GM10248 (cell line): Measurements from ENCODE around the gene ZNF789.
"Not testable (repeated sequence)": the region's sequence is repeated elsewhere in the genome, so short reads cannot be mapped to it uniquely, and the experiment has no call there.

Experiments
- CTCF ChIA-PET: fragments of 300-600 bp; sonication (Branson Sonifier 250); formaldehyde crosslinking; extraction: SDS; loops from one replicate; lab custom pipeline; 2021; ENCODE audit warnings: antibody characterized with exemption; lab: Yijun Ruan, JAX
- POLR2A ChIA-PET: fragments of 350-650 bp; sonication (Branson Sonifier 250); formaldehyde crosslinking; extraction: SDS; loops from one replicate; lab custom pipeline; 2020; ENCODE audit warnings: antibody characterized with exemption; lab: Yijun Ruan, JAX
- DNase-seq: peaks from one replicate; pipeline ENCODE4 v3.0.0; 2012; ENCODE audit errors: extremely low spot score
- TF ChIP-seq, protein P1 (sequence below): IDR thresholded peaks from 2 replicates; pipeline ENCODE4 v1.5.1; 2012; ENCODE audit warnings: mild to moderate bottlenecking, low read depth; ENCODE audit errors: extremely low read depth, missing control alignments, control extremely low read depth

Gene ZNF789

DNA sequence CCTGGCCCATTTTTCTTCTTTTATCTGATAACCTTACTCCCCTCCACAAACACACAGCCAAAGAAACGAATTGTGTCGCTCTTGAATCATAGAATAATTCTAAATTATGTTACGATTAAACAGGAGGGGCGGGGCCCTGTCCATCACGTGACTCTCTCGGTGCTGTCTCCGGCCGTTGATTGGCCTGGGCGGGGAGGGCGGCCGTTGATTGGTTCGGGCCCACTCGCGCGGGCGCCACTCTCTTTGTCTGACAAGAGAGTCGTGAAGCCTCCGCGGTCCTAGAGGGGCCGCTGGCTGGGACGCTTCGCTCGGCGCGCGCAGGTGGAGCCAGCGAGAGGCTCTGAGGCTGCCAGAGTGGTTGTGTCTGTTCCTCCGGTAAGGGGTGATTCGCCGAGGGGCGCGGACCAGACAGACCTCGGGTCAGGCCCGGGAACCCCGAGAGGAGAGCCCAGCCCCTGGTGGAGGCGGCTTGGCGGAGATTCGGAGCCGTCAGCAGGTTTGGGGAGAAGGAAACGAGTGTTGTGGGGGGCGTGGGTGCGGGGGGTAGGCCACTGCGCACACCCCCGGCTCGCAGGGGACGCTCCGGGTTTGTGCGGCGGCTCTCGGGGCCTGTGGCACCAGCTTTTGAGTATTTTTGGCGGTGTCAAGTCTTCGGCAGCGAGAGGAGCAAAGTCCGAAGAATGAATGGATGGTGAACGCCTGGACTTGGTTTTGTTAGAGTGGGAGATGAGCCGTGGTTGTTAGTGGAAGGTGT lies at the start of gene ZNF789:
Gene ZNF789 (plus strand): TSS at position 330 of the 754 bp plus-strand sequence. CDS start 3,567 bp downstream, outside the sequence.
- POLR2A ChIA-PET = no interaction called here
- CTCF ChIA-PET = no interaction called here
- TF ChIP-seq, protein P1, sequence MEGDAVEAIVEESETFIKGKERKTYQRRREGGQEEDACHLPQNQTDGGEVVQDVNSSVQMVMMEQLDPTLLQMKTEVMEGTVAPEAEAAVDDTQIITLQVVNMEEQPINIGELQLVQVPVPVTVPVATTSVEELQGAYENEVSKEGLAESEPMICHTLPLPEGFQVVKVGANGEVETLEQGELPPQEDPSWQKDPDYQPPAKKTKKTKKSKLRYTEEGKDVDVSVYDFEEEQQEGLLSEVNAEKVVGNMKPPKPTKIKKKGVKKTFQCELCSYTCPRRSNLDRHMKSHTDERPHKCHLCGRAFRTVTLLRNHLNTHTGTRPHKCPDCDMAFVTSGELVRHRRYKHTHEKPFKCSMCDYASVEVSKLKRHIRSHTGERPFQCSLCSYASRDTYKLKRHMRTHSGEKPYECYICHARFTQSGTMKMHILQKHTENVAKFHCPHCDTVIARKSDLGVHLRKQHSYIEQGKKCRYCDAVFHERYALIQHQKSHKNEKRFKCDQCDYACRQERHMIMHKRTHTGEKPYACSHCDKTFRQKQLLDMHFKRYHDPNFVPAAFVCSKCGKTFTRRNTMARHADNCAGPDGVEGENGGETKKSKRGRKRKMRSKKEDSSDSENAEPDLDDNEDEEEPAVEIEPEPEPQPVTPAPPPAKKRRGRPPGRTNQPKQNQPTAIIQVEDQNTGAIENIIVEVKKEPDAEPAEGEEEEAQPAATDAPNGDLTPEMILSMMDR = no peak
- DNase-seq = peak; percentile 99

DNA sequence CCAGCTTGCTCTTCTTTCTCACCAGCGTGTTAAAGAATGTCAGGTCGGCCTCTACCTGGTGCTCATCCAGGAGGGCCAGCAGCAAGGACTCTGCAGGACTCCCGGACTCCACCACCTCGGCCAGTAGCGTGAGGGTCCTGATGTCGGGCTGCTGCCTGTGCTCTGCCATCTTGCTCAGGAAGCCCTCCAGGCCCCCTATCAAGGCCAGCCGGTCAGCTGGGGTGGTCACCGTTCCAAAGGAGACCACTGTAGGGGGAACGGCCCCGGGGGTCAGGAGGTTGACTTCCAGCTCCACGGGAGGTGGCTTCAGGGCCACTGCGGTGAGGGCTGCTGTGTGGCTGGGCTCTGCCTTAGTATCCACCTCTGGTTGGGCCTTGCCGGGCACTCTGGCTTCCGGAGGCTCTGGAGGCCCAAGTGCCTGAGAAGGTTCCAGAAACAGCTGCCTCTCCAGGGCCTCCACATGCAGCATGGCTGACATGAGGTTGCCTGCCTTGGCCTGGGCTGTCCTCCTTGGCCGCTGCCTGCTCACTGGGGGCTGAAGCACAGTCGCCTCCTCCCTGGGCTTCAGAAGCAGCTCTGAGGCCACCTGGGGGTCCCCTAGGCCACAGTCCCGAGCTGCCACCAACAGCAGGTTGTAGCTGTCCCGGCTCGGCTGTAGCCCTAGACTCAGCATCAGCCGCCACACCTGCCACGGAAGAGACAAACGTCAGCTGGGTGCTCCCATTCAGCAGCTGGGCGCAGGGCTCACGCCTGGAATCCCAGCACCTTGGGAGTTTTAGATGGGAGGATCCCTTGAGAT lies 47.6 kb upstream of the ZNF789 start:
- TF ChIP-seq, protein P1 = no peak
- CTCF ChIA-PET = interaction anchor here (0.7 to 2.3 kb wide), 3 partner anchors 10 to 23 kb away, joined by 3 to 9 read pairs (median 3); no protein-coding TSS in a partner anchor

DNA sequence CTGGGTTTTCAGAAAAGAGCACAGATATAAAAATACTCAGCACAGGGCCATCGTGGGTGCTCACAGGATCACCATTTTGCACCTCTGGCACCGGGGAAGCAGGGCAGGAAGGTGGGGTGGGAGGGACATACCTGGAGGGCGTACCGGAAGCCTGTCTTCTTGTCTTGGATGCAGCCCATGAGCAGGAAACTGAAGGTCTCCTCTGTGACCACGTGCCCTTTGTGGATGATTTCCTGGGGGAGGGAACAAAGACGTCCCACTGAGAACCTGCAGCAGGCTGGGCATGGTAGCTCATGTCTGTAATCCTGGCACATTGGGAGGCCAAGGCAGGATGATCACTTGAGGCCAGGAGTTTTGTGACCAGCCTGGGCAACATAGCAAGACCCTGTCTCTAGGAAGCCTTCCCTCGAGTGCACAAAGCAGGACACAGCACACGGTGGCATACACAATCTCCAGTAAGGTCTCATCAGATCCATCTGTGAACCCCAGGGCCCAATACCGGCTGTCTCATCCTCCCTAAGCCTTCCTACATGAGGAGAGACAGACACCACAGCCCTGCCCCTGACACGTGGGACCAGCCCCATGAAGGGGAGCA lies 43.6 kb upstream of the ZNF789 start:
- TF ChIP-seq, protein P1 = no peak
- no peak for DNase-seq
- CTCF ChIA-PET = interaction anchor here (1.5 to 1.6 kb wide), 3 partner anchors 9 to 15 kb away, joined by 3 to 6 read pairs (median 5); no protein-coding TSS in a partner anchor
- POLR2A ChIA-PET = interaction anchor here (1.0 kb wide), 1 partner anchor 10 kb away, joined by 3 read pairs; the partner anchor contains the start of gene CPSF4

More for the DNA sequence above, 47.6 kb upstream of the ZNF789 start:
- POLR2A ChIA-PET = interaction anchor here (0.6 kb wide), 1 partner anchor 416 kb away, joined by 6 read pairs; no protein-coding TSS in a partner anchor
- no peak for DNase-seq

DNA sequence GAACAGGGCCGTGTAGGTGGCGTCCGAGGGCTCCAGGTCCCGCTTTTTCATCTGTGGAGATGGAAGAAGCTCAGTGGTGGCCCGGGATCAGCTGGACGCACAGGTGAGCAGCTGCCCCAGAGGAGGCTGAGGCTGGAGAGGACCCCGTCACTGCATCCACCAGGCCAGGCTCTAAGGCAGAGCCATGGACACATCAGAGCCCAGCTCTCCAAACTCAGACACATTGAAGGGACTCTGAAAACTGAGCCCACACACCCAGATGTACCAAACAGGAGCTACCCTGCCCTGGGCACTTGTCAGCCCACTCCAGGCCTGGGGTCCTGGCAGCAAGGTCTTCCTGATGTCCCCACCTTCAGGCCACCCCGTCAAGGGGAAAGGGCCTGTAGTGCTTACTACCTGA lies 42.9 kb upstream of the ZNF789 start:
- ChIA-PET POLR2A (interaction anchor here (1.0 kb wide), 2 partner anchors 9 kb away, joined by 3 to 4 read pairs; partner anchors contain the start of gene CPSF4), CTCF (interaction anchor here (0.8 to 1.6 kb wide), 5 partner anchors 10 to 20 kb away, joined by 3 to 6 read pairs (median 5); no protein-coding TSS in a partner anchor)
- no peak for DNase-seq
- TF ChIP-seq, protein P1 = no peak

DNA sequence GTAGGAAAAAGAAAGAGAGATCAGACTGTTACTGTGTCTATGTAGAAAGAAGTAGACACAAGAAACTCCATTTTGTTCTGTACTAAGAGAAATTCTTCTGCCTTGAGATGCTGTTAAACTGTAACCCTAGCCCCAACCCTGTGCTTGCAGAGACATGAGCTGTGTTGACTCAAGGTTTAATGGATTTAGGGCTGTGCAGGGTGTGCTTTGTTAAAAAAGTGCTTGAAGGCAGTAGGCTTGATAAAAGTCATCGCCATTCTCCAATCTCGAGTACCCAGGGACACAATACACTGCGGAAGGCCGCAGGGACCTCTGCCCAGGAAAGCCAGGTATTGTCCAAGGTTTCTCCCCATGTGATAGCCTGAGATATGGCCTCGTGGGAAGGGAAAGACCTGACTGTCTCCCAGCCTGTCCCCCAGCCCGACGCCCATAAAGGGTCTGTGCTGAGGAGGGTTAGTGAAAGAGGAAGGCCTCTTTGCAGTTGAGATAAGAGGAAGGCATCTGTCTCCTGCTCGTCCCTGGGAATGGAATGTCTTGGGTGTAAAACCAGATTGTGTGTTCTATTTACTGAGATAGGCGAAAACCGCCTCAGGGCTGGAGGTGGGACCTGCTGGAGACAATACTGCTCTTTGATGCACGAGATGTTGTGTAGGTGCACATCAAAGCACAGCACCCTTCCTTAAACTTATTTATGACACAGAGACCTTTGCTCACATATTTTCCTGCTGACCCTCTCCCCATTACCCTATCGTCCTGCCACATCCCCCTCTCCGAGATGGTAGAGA lies 40.7 kb upstream of the ZNF789 start:
- POLR2A ChIA-PET = not testable (repeated sequence)
- CTCF ChIA-PET = interaction anchor here (1.3 kb wide), 1 partner anchor 19 kb away, joined by 3 read pairs; no protein-coding TSS in a partner anchor

DNA sequence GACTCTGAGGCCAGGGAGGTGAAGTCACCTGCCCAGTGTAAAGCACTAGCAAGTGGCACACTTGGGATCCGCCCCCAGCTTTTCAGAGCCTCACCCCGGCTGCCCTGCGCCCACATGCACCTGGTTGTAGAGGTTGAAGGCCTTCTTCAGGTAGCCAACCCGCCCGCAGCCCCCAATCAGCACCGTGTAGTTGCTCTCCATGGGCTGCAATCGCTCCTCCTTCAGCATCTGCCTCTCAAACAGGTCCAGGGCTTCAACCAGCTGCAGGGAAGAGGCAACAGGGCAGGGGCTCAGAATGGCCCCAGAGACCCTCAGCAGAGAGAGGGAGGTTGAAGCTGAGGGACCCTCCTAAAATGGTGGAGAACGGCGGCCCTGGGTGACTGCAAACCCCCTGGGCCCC lies 39.5 kb upstream of the ZNF789 start:
- DNase-seq = no peak
- TF ChIP-seq, protein P1 = no peak
- CTCF ChIA-PET = no interaction called here
- POLR2A ChIA-PET = interaction anchor here (0.5 kb wide), 1 partner anchor 29 kb away, joined by 9 read pairs; no protein-coding TSS in a partner anchor

More for the DNA sequence above, 40.7 kb upstream of the ZNF789 start:
- DNase-seq = not testable (repeated sequence)
